ENCODE results near the gene FAM118B. TPM values are rescaled to one million over a fixed set of nuclear protein-coding genes. Genes with fewer than 3 reads are reported as not detected.

FAM118B gene
- total and polyA plus RNA-seq, 4 donors = 3.7 to 12.0 (median 6.6) TPM

- H3K4me3 ChIP-seq (ENCODE audit: low read depth in 1 of 3, low read length in 3 of 3) = no peak overlapping the region
- no peak overlapping the region for H3K27ac ChIP-seq (ENCODE audit: low read depth in 1 of 2, low read length in 2 of 2)
- H3K36me3 ChIP-seq (ENCODE audit: control insufficient read depth in 4 of 4, insufficient read depth in 3 of 4, low read depth in 1 of 4, low read length in 3 of 4) = no peaks in the 10 kb centered on the region
- WGBS = 82% methylated on average over 4 of the region's 4 CpGs
- H3K9me3 ChIP-seq (ENCODE audit: control insufficient read depth in 4 of 4, low read length in 3 of 4) = no peaks in the 10 kb centered on the region
- no peaks in the 10 kb centered on the region for H3K27me3 ChIP-seq (ENCODE audit: control insufficient read depth in 4 of 4, insufficient read depth in 4 of 4, low read length in 3 of 4)
- H3K9ac ChIP-seq (ENCODE audit: low read depth in 1 of 2, low read length in 2 of 2) = no peak overlapping the region
- no peak for DNase-seq (ENCODE audit: low spot score)
- no peak for TF ChIP-seq YY1 (IDR thresholded peaks at IDR 0.05)
- TF ChIP-seq EGR1 (IDR thresholded peaks at IDR 0.05; ENCODE audit: low read depth in 2 of 2) = no peak
- TF ChIP-seq CTCF (IDR thresholded peaks at IDR 0.05; ENCODE audit: low read depth, low read length, missing input control) = no peak
- no peak for TF ChIP-seq TAF1 (conservative IDR thresholded peaks at IDR 0.05)
- TF ChIP-seq HNF4A (conservative IDR thresholded peaks at IDR 0.05) = no peak
- TF ChIP-seq JUND (IDR thresholded peaks at IDR 0.05) = no peak
- no peak for TF ChIP-seq FOXA2 (IDR thresholded peaks at IDR 0.05)
- TF ChIP-seq RAD21 (IDR thresholded peaks at IDR 0.05) = no peak
- TF ChIP-seq RXRA (IDR thresholded peaks at IDR 0.05) = no peak
- no peak for TF ChIP-seq MAX (IDR thresholded peaks at IDR 0.05)
- TF ChIP-seq ATF3 (IDR thresholded peaks at IDR 0.05) = no peak
- no peak for TF ChIP-seq GABPA (IDR thresholded peaks at IDR 0.05 in 1 of 2, conservative IDR thresholded peaks at IDR 0.05 in 1 of 2)
- TF ChIP-seq REST (IDR thresholded peaks at IDR 0.05) = no peak
- peaks cover 0 to 7% (median 5%) of the 10 kb centered on the region in 4 donors for H3K4me1 ChIP-seq (ENCODE audit: control insufficient read depth in 4 of 4, insufficient read depth in 4 of 4, low read length in 3 of 4)
Observed at GRCh38 chr11:126219547-126219946, 8.0 kb downstream of the FAM118B start.

- no peaks in the 10 kb centered on the region for H3K9me3 ChIP-seq (ENCODE audit: control insufficient read depth in 4 of 4, low read length in 3 of 4)
- DNase-seq (ENCODE audit: low spot score) = no peak
- no peaks in the 10 kb centered on the region for H3K27me3 ChIP-seq (ENCODE audit: control insufficient read depth in 4 of 4, insufficient read depth in 4 of 4, low read length in 3 of 4)
- no peak overlapping the region for H3K27ac ChIP-seq (ENCODE audit: low read depth in 1 of 2, low read length in 2 of 2)
- TF ChIP-seq HNF4A (conservative IDR thresholded peaks at IDR 0.05) = no peak
- TF ChIP-seq SP1 (IDR thresholded peaks at IDR 0.05) = no peak
- H3K36me3 ChIP-seq (ENCODE audit: control insufficient read depth in 4 of 4, insufficient read depth in 3 of 4, low read depth in 1 of 4, low read length in 3 of 4) = no peaks in the 10 kb centered on the region
- H3K4me3 ChIP-seq (ENCODE audit: low read depth in 1 of 3, low read length in 3 of 3) = no peak overlapping the region
- H3K9ac ChIP-seq (ENCODE audit: low read depth in 1 of 2, low read length in 2 of 2) = no peak overlapping the region
- H3K4me1 ChIP-seq (ENCODE audit: control insufficient read depth in 4 of 4, insufficient read depth in 4 of 4, low read length in 3 of 4) = no peaks in the 10 kb centered on the region
- 97% methylated on average over 6 of the region's 6 CpGs for WGBS
Observed at GRCh38 chr11:126224647-126225294, 13.2 kb downstream of the FAM118B start.
